ENCODE data around the gene TMPRSS15.

GRCh38 chr21:18335651-18336236 lies 67.8 kb downstream of the TMPRSS15 start:
- TF ChIP-seq CTCF (IDR thresholded peaks at IDR 0.05) (no peak), POLR2AphosphoS5 (IDR thresholded peaks at IDR 0.05) (no peak), POLR2A (IDR thresholded peaks at IDR 0.05) (no peak), EP300 (IDR thresholded peaks at IDR 0.05) (no peak)

Data from sigmoid colon (tissue), 4 donors.